ENCODE measurements around the gene PPP4R2.

Gene PPP4R2

GRCh38 chr3:72961752-72962151 lies 34.9 kb upstream of the PPP4R2 start:
- no peak for TF ChIP-seq ZNF70 (CRISPR knock-in tag; IDR thresholded peaks at IDR 0.05)
- no peak for TF ChIP-seq BACH2 (CRISPR knock-in tag; IDR thresholded peaks at IDR 0.05; ENCODE audit: borderline replicate concordance)
- TF ChIP-seq RARB (CRISPR knock-in tag; IDR thresholded peaks at IDR 0.05): no peak
- no peak for TF ChIP-seq CSRNP3 (CRISPR knock-in tag; IDR thresholded peaks at IDR 0.05)
- no peak for TF ChIP-seq CSDC2 (CRISPR knock-in tag; IDR thresholded peaks at IDR 0.05)
- no peak for TF ChIP-seq ZC3H10 (CRISPR knock-in tag; IDR thresholded peaks at IDR 0.05)
- TF ChIP-seq ZFP30 (CRISPR knock-in tag; IDR thresholded peaks at IDR 0.05): no peak
- TF ChIP-seq PATZ1 (CRISPR knock-in tag; IDR thresholded peaks at IDR 0.05; ENCODE audit: borderline replicate concordance): no peak
- TF ChIP-seq TSHZ2 (CRISPR knock-in tag; IDR thresholded peaks at IDR 0.05): no peak
- no peak for TF ChIP-seq ZNF565 (CRISPR knock-in tag; conservative IDR thresholded peaks at IDR 0.05; ENCODE audit: low read depth)
- no peak for TF ChIP-seq POU6F1 (CRISPR knock-in tag; IDR thresholded peaks at IDR 0.05; ENCODE audit: borderline replicate concordance, low read depth)
- TF ChIP-seq OSR1 (CRISPR knock-in tag; IDR thresholded peaks at IDR 0.05): no peak
- no peak for ATAC-seq

GRCh38 chr3:72962317-72962716 lies 34.3 kb upstream of the PPP4R2 start:
- ATAC-seq: no peak

More at GRCh38 chr3:72962317-72962716, 34.3 kb upstream of the PPP4R2 start:
- TF ChIP-seq SNAI2 (CRISPR knock-in tag; IDR thresholded peaks at IDR 0.05) (no peak), ZNF565 (CRISPR knock-in tag; conservative IDR thresholded peaks at IDR 0.05; ENCODE audit: low read depth) (no peak), TOX (CRISPR knock-in tag; IDR thresholded peaks at IDR 0.05; ENCODE audit: borderline replicate concordance) (no peak), BACH2 (CRISPR knock-in tag; IDR thresholded peaks at IDR 0.05; ENCODE audit: borderline replicate concordance) (no peak), GLIS3 (CRISPR knock-in tag; IDR thresholded peaks at IDR 0.05) (no peak), ARNTL (CRISPR knock-in tag; IDR thresholded peaks at IDR 0.05; ENCODE audit: borderline replicate concordance, low read depth) (no peak), ZFP3 (CRISPR knock-in tag; IDR thresholded peaks at IDR 0.05) (no peak), RARB (CRISPR knock-in tag; IDR thresholded peaks at IDR 0.05) (no peak), CREB5 (CRISPR knock-in tag; IDR thresholded peaks at IDR 0.05; ENCODE audit: low read depth) (no peak), PATZ1 (CRISPR knock-in tag; IDR thresholded peaks at IDR 0.05; ENCODE audit: borderline replicate concordance) (no peak), OSR1 (CRISPR knock-in tag; IDR thresholded peaks at IDR 0.05) (no peak), CSDC2 (CRISPR knock-in tag; IDR thresholded peaks at IDR 0.05) (no peak), ISL1 (CRISPR knock-in tag; IDR thresholded peaks at IDR 0.05) (no peak), CSRNP3 (CRISPR knock-in tag; IDR thresholded peaks at IDR 0.05) (no peak), ZNF8 (CRISPR knock-in tag; IDR thresholded peaks at IDR 0.05) (no peak), ZNF70 (CRISPR knock-in tag; IDR thresholded peaks at IDR 0.05) (no peak)

Measured in SK-N-SH treated with all-trans-retinoic acid at 6 μM for 48 hours (cell line).